Smooth muscle cell (in vitro differentiated cells): ENCODE data around the gene PEX10. TPM values are rescaled to one million over a fixed set of nuclear protein-coding genes. Genes with fewer than 3 reads are reported as not detected.

ENCODE experiments used
- DNase-seq: peaks from one replicate; lab custom pipeline; 2025; ENCODE audit not compliant: unreplicated experiment; lab: John Stamatoyannopoulos, UW
- H2AFZ ChIP-seq: fragments of 200-600 bp; sonication (generic); 2 replicates; pipeline ENCODE4 v1.6.0; 2016; ENCODE audit warnings: antibody characterized with exemption, low read depth, mild to moderate bottlenecking
- H3F3A ChIP-seq: fragments of 200-600 bp; sonication (generic); 2 replicates; pipeline ENCODE4 v1.6.0; 2017; ENCODE audit warnings: antibody characterized with exemption, low read depth
- H3K27ac ChIP-seq: fragments of 200-600 bp; sonication (generic); 2 replicates; pipeline ENCODE4 v1.5.1; 2016; ENCODE audit warnings: low read depth, mild to moderate bottlenecking
- H3K27me3 ChIP-seq: fragments of 200-600 bp; sonication (generic); 2 replicates; pipeline ENCODE4 v1.6.1; 2016; ENCODE audit warnings: low read depth, mild to moderate bottlenecking
- H3K36me3 ChIP-seq: fragments of 200-600 bp; sonication (generic); 2 replicates; pipeline ENCODE4 v1.5.1; 2016; ENCODE audit warnings: low read depth
- H3K4me1 ChIP-seq: fragments of 200-600 bp; sonication (generic); 2 replicates; pipeline ENCODE4 v1.5.1; 2016; ENCODE audit warnings: low read depth
- H3K4me2 ChIP-seq: fragments of 200-600 bp; sonication (generic); 2 replicates; pipeline ENCODE4 v1.6.0; 2016; ENCODE audit warnings: mild to moderate bottlenecking
- H3K4me3 ChIP-seq: fragments of 200-600 bp; sonication (generic); 2 replicates; pipeline ENCODE4 v1.5.1; 2016; ENCODE audit warnings: mild to moderate bottlenecking
- H3K79me2 ChIP-seq: fragments of 200-600 bp; sonication (generic); 2 replicates; pipeline ENCODE4 v1.6.0; 2016; ENCODE audit warnings: low read depth, mild to moderate bottlenecking
- H3K9ac ChIP-seq: fragments of 200-600 bp; sonication (generic); 2 replicates; pipeline ENCODE4 v1.6.0; 2016; ENCODE audit warnings: low read depth
- H3K9me3 ChIP-seq: fragments of 200-600 bp; sonication (generic); replicated peaks from 2 replicates; pipeline ENCODE4 v1.5.1; 2016; ENCODE audit warnings: low read depth
- H4K20me1 ChIP-seq: fragments of 200-600 bp; sonication (generic); 2 replicates; pipeline ENCODE4 v1.6.0; 2016; ENCODE audit warnings: low read depth
- WGBS: methylation state at CpG from one replicate; pipeline ENCODE4 v1.1.7; 2016; ENCODE audit warnings: low lambda C conversion rate; 5-methylcytosine and 5-hydroxymethylcytosine counted together
- polyA plus RNA-seq: library from polyadenylated mRNA; unstranded; fragments of >200 nt; fragmentation: Nextera tagmentation; extraction: Ambion mirVana; gene quantifications from 2 replicates; pipeline ENCODE4 v1.2.1, GENCODE V29; 2016
- total RNA-seq: library from RNA; depleted of rRNA; stranded (reverse); fragments of >200 nt; gene quantifications from 2 replicates; pipeline ENCODE4 v1.2.3, GENCODE V29; 2014
- TF ChIP-seq, protein P1 (sequence below): fragments of 200-600 bp; sonication (generic); IDR thresholded peaks from 2 replicates; pipeline ENCODE4 v1.5.1; 2017; ENCODE audit warnings: borderline replicate concordance, mild to moderate bottlenecking, antibody characterized with exemption; ENCODE audit not compliant: insufficient read depth, poor library complexity, severe bottlenecking

PEX10 gene
- total and polyA plus RNA-seq, 2 experiments from 2014 or later = 14.0 to 20.3 TPM

DNA sequence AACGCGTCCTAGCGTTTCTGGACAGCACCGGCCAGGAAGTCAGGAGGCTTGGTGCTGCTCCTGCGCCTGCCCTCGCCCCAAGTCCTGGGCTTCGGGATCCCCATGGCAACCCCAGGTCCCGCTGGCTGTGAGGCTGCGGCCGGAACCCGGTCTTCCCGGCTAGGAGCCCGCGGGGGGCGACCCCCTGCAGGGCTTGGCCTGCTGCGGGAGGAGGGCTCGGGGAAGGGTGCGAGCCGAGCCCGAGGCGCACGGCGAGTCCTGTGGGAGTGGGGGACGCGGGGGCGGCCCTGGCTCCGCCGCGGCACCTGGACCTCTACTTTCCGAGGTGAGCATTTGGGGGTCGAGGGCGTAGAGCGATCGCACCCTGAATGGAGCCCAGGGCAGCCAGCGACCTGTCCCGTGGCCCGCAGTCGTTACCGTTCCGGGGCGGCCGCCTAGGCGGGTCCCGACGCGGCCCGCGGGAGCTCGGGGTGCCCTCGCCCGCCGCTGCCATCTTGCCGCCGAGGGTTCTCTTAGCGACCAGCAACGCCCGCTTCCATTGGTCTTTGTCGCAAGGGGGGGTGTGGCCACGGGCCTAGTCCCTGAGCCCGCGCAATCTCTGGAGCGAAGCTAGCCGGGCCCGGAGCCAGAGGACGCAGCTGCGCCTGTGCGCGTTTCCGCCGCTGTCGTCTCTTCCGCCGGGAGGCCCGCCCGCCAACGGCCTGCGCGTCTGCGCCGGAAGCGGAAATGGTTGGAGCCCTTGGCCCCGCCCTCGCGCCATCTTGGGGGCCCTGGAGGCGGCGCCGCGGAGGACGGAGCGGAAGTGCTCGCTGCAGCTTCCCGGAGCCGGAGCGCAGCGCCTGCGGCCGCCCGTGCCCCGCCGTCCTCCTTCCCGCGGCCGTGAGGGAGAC, 21.1 kb downstream of the PEX10 start, which contains the start of the genes MORN1 and RER1:
Gene MORN1, minus strand, starts transcription at position 514 of the 890 bp plus-strand sequence. Its CDS starts 21 bp downstream, at position 493.
Gene RER1, plus strand, starts transcription at position 801 of the 890 bp plus-strand sequence. CDS start 3,950 bp downstream, outside the sequence.
- Histone ChIP-seq H3K9me3 (no peaks in the 10 kb centered on the region), H3K79me2 (peaks cover 61% of the 10 kb centered on the region), H2AFZ (peak within 1 kb of the TSS; percentile 63), H3K4me2 (peak within 1 kb of the TSS; percentile 98), H3K27me3 (no peaks in the 10 kb centered on the region), H3K27ac (peak within 1 kb of the TSS; percentile 79), H3F3A (peaks cover 3% of the 10 kb centered on the region), H4K20me1 (peaks cover 31% of the 10 kb centered on the region), H3K9ac (peak within 1 kb of the TSS; percentile 91), H3K4me3 (peak within 1 kb of the TSS; percentile 95), H3K36me3 (no peaks in the 10 kb centered on the region), H3K4me1 (peaks cover 6% of the 10 kb centered on the region)
- TF ChIP-seq, protein P1, sequence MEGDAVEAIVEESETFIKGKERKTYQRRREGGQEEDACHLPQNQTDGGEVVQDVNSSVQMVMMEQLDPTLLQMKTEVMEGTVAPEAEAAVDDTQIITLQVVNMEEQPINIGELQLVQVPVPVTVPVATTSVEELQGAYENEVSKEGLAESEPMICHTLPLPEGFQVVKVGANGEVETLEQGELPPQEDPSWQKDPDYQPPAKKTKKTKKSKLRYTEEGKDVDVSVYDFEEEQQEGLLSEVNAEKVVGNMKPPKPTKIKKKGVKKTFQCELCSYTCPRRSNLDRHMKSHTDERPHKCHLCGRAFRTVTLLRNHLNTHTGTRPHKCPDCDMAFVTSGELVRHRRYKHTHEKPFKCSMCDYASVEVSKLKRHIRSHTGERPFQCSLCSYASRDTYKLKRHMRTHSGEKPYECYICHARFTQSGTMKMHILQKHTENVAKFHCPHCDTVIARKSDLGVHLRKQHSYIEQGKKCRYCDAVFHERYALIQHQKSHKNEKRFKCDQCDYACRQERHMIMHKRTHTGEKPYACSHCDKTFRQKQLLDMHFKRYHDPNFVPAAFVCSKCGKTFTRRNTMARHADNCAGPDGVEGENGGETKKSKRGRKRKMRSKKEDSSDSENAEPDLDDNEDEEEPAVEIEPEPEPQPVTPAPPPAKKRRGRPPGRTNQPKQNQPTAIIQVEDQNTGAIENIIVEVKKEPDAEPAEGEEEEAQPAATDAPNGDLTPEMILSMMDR = no peak
- under 1% methylated on average over 102 of the region's 103 CpGs for WGBS
- DNase-seq = peak; percentile 94

- Histone ChIP-seq H3K79me2 (peaks cover 44% of the 10 kb centered on the region), H3K4me3 (no peak overlapping the region), H2AFZ (no peak overlapping the region), H3K4me1 (peaks cover 6% of the 10 kb centered on the region), H3F3A (no peaks in the 10 kb centered on the region), H3K4me2 (no peak overlapping the region), H3K9ac (no peak overlapping the region), H3K9me3 (no peaks in the 10 kb centered on the region), H3K27me3 (no peaks in the 10 kb centered on the region), H3K27ac (no peak overlapping the region), H3K36me3 (no peaks in the 10 kb centered on the region), H4K20me1 (peaks cover 23% of the 10 kb centered on the region)
- 98% methylated on average over 7 of the region's 7 CpGs for whole genome bisulfite sequencing
- TF ChIP-seq, protein P1 = no peak
- DNase-seq = no peak
These were observed 22.7 kb downstream of the PEX10 start for GRCh38 chr1:2389644-2390043.

- Histone ChIP-seq H2AFZ (no peak overlapping the region), H3K4me3 (no peak overlapping the region), H3K27ac (no peak overlapping the region), H3K27me3 (no peaks in the 10 kb centered on the region), H3K4me2 (no peak overlapping the region), H3F3A (no peaks in the 10 kb centered on the region), H3K36me3 (no peaks in the 10 kb centered on the region), H3K9ac (no peak overlapping the region), H3K4me1 (peaks cover 6% of the 10 kb centered on the region), H3K9me3 (no peaks in the 10 kb centered on the region), H4K20me1 (peaks cover 9% of the 10 kb centered on the region), H3K79me2 (peaks cover 31% of the 10 kb centered on the region)
- TF ChIP-seq, protein P1 = no peak
- DNase-seq = no peak
- 97% methylated on average over 32 of the region's 32 CpGs for WGBS
These were observed 24.1 kb downstream of the PEX10 start for GRCh38 chr1:2388004-2388913.
